Measurements from ENCODE around the gene POC1A.
A peak's percentile ranks its signal among the peaks of the same experiment; 100 is the strongest.

Gene POC1A

DNA sequence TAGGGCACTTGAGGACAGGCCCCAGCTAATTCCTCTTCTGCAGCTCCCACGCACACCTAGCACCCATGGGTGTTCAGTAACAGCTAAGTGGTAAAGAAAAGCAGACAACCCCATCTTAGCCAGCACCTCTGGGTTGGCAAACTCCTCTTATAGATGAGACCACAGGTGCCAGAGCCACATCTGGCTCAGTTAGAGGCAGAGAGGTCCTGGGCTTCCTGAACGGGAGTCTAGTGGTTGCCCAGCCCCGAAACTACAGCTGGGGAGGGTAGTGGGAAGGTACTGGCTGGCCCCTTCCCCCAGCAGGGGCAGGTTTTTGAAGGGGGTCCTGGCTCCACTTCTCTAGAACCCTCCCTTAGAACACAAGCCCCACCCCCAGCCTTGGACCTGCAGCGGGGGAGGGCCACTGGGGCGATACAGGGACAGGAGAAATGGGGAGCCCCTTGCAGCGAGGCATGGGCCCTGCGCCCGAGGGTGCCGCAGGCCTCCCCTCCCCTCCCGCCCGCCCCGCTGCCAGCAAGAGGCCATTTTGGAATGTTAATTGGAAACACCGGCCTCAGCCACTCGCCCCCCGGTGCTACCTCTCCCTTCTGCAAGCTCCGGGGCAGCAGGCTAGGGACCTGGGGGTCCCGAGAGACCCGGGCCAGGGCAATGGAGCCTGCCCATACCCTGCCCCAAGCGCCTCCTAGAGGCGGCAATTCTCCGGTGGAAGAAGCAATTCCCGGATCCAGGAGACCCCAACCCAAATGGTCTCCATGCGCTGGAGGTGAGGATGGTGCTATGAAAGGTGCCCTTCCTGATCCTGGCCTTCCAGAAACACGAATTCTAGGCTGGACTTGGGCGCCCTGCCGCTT is 99.3 kb downstream of the POC1A start:
- no peaks in the 10 kb centered on the region; the same call in 1 of the 2 replicates for H4K20me1 ChIP-seq (ENCODE audit: insufficient read depth, low read length)
- peak overlapping the region; percentile 82 for H3K4me3 ChIP-seq (ENCODE audit: low read length)
- H3K4me2 ChIP-seq (ENCODE audit: low read length) = peak overlapping the region; percentile 93
- no peak overlapping the region for H3K27ac ChIP-seq (ENCODE audit: low read length)
- peak overlapping the region; percentile 69 for H3K9ac ChIP-seq (ENCODE audit: low read length)
- H2AFZ ChIP-seq (ENCODE audit: low read depth, low read length) = peak overlapping the region; percentile 1; the same call in 1 of the 2 replicates
- H3K27me3 ChIP-seq (ENCODE audit: low read depth, low read length) = no peaks in the 10 kb centered on the region
- peaks cover 8% of the 10 kb centered on the region; the same call in 1 of the 2 replicates for H3K79me2 ChIP-seq (ENCODE audit: low read length)
- H3K4me1 ChIP-seq (ENCODE audit: low read length) = peaks cover 19% of the 10 kb centered on the region
- TF ChIP-seq, protein P1, sequence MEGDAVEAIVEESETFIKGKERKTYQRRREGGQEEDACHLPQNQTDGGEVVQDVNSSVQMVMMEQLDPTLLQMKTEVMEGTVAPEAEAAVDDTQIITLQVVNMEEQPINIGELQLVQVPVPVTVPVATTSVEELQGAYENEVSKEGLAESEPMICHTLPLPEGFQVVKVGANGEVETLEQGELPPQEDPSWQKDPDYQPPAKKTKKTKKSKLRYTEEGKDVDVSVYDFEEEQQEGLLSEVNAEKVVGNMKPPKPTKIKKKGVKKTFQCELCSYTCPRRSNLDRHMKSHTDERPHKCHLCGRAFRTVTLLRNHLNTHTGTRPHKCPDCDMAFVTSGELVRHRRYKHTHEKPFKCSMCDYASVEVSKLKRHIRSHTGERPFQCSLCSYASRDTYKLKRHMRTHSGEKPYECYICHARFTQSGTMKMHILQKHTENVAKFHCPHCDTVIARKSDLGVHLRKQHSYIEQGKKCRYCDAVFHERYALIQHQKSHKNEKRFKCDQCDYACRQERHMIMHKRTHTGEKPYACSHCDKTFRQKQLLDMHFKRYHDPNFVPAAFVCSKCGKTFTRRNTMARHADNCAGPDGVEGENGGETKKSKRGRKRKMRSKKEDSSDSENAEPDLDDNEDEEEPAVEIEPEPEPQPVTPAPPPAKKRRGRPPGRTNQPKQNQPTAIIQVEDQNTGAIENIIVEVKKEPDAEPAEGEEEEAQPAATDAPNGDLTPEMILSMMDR (IDR thresholded peaks at IDR 0.05; ENCODE audit: low read depth, low read length) = peak; percentile 59
- TF ChIP-seq EZH2phosphoT487 (IDR thresholded peaks at IDR 0.05; ENCODE audit: low read depth) = no peak
- H3K36me3 ChIP-seq (replicated peaks; ENCODE audit: low read depth, low read length) = peaks cover 26% of the 10 kb centered on the region
- no peaks in the 10 kb centered on the region for H3K9me3 ChIP-seq (ENCODE audit: insufficient read depth, low read length)

DNA sequence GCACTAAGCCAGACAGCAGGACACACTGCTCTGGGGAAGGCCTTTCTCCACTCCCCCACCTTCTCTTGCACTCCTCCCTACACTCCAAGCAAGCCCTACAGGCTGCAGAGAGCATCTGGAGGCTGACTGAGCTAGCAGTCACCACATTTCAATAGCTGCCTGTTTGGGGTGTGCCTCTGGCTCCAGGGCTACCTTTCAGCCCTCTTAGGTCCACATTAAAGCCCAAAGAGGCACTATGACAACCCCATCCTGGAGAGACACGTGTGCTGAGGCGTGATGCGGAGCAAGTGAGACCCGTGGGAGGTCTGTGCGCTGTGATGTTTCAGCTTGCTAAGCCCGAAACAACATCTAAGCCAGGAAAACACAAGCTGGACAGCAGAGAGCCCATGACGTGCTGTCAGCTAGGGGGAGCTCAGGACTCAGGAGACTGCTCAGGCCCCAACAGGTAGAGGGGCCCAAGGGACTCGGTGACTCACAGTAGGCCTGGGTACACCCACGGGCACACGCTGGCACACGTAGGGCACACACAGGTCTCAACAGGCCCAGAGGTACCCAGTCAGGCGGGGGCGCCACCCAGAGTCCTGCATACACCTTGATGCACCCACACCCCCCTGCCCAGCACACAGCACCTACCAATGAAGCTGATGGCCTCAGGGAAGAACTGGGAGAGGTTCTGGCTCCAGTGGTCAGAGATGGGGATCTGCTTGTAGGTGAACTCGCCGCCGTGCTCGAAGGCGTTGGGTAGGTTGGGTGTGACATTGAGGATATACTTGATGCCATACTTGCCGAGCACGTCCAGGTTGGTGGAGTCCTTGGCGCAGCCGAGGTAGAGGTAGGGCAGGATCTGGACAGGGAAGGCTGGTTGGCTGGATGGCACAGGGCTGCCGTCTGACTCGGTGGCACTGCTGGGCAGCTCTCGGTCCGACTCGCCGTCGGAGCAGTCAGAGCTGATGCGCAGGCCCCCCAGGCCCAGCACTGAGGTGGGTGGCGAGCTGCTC is 100.6 kb downstream of the POC1A start:
- Histone ChIP-seq H2AFZ (ENCODE audit: low read depth, low read length) (no peak overlapping the region), H3K27ac (ENCODE audit: low read length) (no peak overlapping the region), H3K4me1 (ENCODE audit: low read length) (peaks cover 19% of the 10 kb centered on the region), H3K79me2 (ENCODE audit: low read length) (peaks cover 8% of the 10 kb centered on the region; the same call in 1 of the 2 replicates), H3K4me2 (ENCODE audit: low read length) (no peak overlapping the region), H3K9ac (ENCODE audit: low read length) (no peak overlapping the region), H3K9me3 (ENCODE audit: insufficient read depth, low read length) (no peaks in the 10 kb centered on the region), H4K20me1 (ENCODE audit: insufficient read depth, low read length) (no peaks in the 10 kb centered on the region; the same call in 1 of the 2 replicates), H3K36me3 (replicated peaks; ENCODE audit: low read depth, low read length) (peaks cover 27% of the 10 kb centered on the region), H3K27me3 (ENCODE audit: low read depth, low read length) (no peaks in the 10 kb centered on the region), H3K4me3 (ENCODE audit: low read length) (no peak overlapping the region)
- TF ChIP-seq, protein P1 (IDR thresholded peaks at IDR 0.05; ENCODE audit: low read depth, low read length) = peak; percentile 60
- no peak for TF ChIP-seq EZH2phosphoT487 (IDR thresholded peaks at IDR 0.05; ENCODE audit: low read depth)

DNA sequence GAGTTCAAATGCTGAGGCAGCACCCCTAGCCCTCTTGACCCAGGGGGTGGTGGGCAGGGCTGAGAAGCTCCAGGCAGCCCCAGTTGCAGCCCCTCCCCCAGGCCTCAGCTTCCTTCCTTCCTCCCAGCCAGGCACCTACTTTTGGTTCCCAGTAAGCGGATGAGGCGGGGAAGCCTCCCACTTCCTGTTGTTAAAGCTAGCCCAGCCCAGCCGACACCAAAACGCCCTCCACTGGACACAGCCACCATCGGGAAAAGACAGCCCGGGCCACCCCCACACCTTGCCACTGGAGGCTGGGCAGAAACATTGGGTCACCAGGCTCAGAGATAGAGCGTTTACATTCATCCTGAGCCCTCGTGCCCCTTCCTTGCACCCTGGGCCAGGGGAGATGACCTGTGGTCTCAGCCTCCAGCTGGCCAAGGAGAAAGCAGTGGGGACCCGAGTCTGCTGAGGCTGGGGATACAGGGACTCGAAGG is 101.4 kb downstream of the POC1A start:
- no peak overlapping the region for H3K27ac ChIP-seq (ENCODE audit: low read length)
- H3K79me2 ChIP-seq (ENCODE audit: low read length) = peaks cover 8% of the 10 kb centered on the region; the same call in 1 of the 2 replicates
- H3K4me3 ChIP-seq (ENCODE audit: low read length) = no peak overlapping the region

More for the DNA sequence above, 101.4 kb downstream of the POC1A start:
- H3K36me3 ChIP-seq (replicated peaks; ENCODE audit: low read depth, low read length) = peaks cover 27% of the 10 kb centered on the region
- no peak overlapping the region for H3K9ac ChIP-seq (ENCODE audit: low read length)
- H3K4me1 ChIP-seq (ENCODE audit: low read length) = peaks cover 18% of the 10 kb centered on the region
- TF ChIP-seq, protein P1 (IDR thresholded peaks at IDR 0.05; ENCODE audit: low read depth, low read length) = no peak; the same call in 1 of the 2 replicates
- no peak for TF ChIP-seq EZH2phosphoT487 (IDR thresholded peaks at IDR 0.05; ENCODE audit: low read depth)
- no peaks in the 10 kb centered on the region; the same call in 1 of the 2 replicates for H4K20me1 ChIP-seq (ENCODE audit: insufficient read depth, low read length)
- no peaks in the 10 kb centered on the region for H3K9me3 ChIP-seq (ENCODE audit: insufficient read depth, low read length)
- H2AFZ ChIP-seq (ENCODE audit: low read depth, low read length) = no peak overlapping the region
- H3K4me2 ChIP-seq (ENCODE audit: low read length) = no peak overlapping the region
- H3K27me3 ChIP-seq (ENCODE audit: low read depth, low read length) = no peaks in the 10 kb centered on the region
